OCI-LY1 (cell line): Measurements from ENCODE around the gene ALPK3.

Experiments used
- CTCF ChIP-seq: fragments of 200-600 bp; sonication (generic), shearing (Covaris generic); IDR thresholded peaks from 2 replicates; pipeline ENCODE4 v1.5.1; 2017; ENCODE audit warnings: mild to moderate bottlenecking, antibody characterized with exemption, low read length, moderate library complexity, mixed read lengths
- EZH2 ChIP-seq: fragments of 200-600 bp; sonication (generic), shearing (Covaris generic); IDR thresholded peaks from 2 replicates; pipeline ENCODE4 v1.8.0; 2017; ENCODE audit warnings: borderline replicate concordance, mixed run types, mild to moderate bottlenecking, antibody characterized with exemption, low read length, moderate library complexity, mixed read lengths

- no peak for TF ChIP-seq CTCF
- TF ChIP-seq EZH2 = no peak
These were observed 15.4 kb downstream of the ALPK3 start for GRCh38 chr15:84832448-84833040.
